Mesothelial cell of epicardium (in vitro differentiated cells): ENCODE measurements around the gene BCL11B. TPM values are rescaled to one million over a fixed set of nuclear protein-coding genes. Genes with fewer than 3 reads are reported as not detected.
A peak's percentile ranks its signal among the peaks of the same experiment; 100 is the strongest.

Source experiments
- DNase-seq, 2 experiments: peaks; one replicate each; pipeline ENCODE4 v3.0.0; 2021; ENCODE audit warnings: low spot score in 2 of 2; ENCODE audit not compliant: unreplicated experiment in 2 of 2
- H3K27ac Mint-ChIP-seq: 2 replicates; pipeline ENCODE4 v1.8.0; 2021; ENCODE audit warnings: mixed read lengths
- H3K27me3 Mint-ChIP-seq: 2 replicates; pipeline ENCODE4 v1.8.0; 2021; ENCODE audit warnings: low read depth, mixed read lengths
- H3K36me3 Mint-ChIP-seq: 2 replicates; pipeline ENCODE4 v1.8.0; 2021; ENCODE audit warnings: mixed read lengths
- H3K4me1 Mint-ChIP-seq: 2 replicates; pipeline ENCODE4 v1.8.0; 2021; ENCODE audit warnings: mixed read lengths
- H3K4me3 Mint-ChIP-seq: 2 replicates; pipeline ENCODE4 v1.8.0; 2021; ENCODE audit warnings: mild to moderate bottlenecking, moderate library complexity, mixed read lengths
- H3K9me3 Mint-ChIP-seq: 2 replicates; pipeline ENCODE4 v1.8.0; 2021; ENCODE audit warnings: mixed read lengths
- total RNA-seq: library from RNA; stranded (reverse); gene quantifications from 3 replicates; pipeline ENCODE4 v1.2.1, GENCODE V29; 2021
- TF ChIP-seq, protein P1 (sequence below): fragments of 200-600 bp; sonication (generic); IDR thresholded peaks from one replicate; pipeline ENCODE4 v1.5.0; 2021; ENCODE audit warnings: antibody characterized with exemption; ENCODE audit not compliant: unreplicated experiment

BCL11B gene
- total RNA-seq, 1 donor from 2014 or later = 11.8 TPM

GRCh38 chr14:99185436-99186068 lies 86.4 kb downstream of the BCL11B start:
- TF ChIP-seq, protein P1, sequence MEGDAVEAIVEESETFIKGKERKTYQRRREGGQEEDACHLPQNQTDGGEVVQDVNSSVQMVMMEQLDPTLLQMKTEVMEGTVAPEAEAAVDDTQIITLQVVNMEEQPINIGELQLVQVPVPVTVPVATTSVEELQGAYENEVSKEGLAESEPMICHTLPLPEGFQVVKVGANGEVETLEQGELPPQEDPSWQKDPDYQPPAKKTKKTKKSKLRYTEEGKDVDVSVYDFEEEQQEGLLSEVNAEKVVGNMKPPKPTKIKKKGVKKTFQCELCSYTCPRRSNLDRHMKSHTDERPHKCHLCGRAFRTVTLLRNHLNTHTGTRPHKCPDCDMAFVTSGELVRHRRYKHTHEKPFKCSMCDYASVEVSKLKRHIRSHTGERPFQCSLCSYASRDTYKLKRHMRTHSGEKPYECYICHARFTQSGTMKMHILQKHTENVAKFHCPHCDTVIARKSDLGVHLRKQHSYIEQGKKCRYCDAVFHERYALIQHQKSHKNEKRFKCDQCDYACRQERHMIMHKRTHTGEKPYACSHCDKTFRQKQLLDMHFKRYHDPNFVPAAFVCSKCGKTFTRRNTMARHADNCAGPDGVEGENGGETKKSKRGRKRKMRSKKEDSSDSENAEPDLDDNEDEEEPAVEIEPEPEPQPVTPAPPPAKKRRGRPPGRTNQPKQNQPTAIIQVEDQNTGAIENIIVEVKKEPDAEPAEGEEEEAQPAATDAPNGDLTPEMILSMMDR = no peak
- H3K27ac Mint-ChIP-seq = no peak overlapping the region
- H3K27me3 Mint-ChIP-seq = no peaks in the 10 kb centered on the region
- no peaks in the 10 kb centered on the region for H3K9me3 Mint-ChIP-seq
- H3K4me3 Mint-ChIP-seq = no peak overlapping the region
- DNase-seq = no peak
- peaks cover 26% of the 10 kb centered on the region for H3K4me1 Mint-ChIP-seq
- peaks cover 2% of the 10 kb centered on the region for H3K36me3 Mint-ChIP-seq

GRCh38 chr14:99183716-99184115 lies 88.3 kb downstream of the BCL11B start:
- no peak overlapping the region for H3K4me3 Mint-ChIP-seq
- H3K27ac Mint-ChIP-seq = no peak overlapping the region
- no peaks in the 10 kb centered on the region for H3K27me3 Mint-ChIP-seq
- peaks cover 29% of the 10 kb centered on the region for H3K4me1 Mint-ChIP-seq
- peaks cover 2% of the 10 kb centered on the region for H3K36me3 Mint-ChIP-seq
- DNase-seq = no peak
- TF ChIP-seq, protein P1 = no peak
- no peaks in the 10 kb centered on the region for H3K9me3 Mint-ChIP-seq

DNA sequence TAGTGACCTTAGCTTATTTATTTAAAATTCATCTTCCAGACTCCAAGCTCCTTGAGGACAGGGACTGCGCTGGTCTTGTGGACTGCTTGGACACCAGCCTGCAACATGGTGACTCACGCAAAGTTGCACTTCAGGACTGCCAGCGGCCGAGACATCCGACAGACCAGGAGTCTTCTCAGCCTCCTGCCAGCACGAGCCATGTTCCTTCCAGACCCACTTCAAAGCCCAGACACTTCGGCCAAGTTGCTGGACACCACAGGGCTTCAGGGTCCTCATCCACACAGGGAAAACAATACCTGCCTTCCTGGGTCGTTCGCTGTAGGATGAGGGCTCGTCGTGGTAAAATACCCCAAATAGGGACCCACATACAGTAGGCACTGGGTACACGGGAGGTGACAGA lies 88.7 kb downstream of the BCL11B start:
- no peak overlapping the region for H3K27ac Mint-ChIP-seq

GRCh38 chr14:99182548-99183250 lies 89.3 kb downstream of the BCL11B start:
- Mint-ChIP-seq H3K27me3 (no peaks in the 10 kb centered on the region), H3K9me3 (no peaks in the 10 kb centered on the region), H3K4me3 (no peak overlapping the region), H3K27ac (no peak overlapping the region), H3K4me1 (peaks cover 33% of the 10 kb centered on the region), H3K36me3 (peaks cover 2% of the 10 kb centered on the region)
- DNase-seq = no peak
- TF ChIP-seq, protein P1 = no peak

More for the DNA sequence above, 88.7 kb downstream of the BCL11B start:
- TF ChIP-seq, protein P1 = no peak
- no peak overlapping the region for H3K4me3 Mint-ChIP-seq
- no peaks in the 10 kb centered on the region for H3K27me3 Mint-ChIP-seq
- DNase-seq = no peak
- H3K9me3 Mint-ChIP-seq = no peaks in the 10 kb centered on the region
- H3K4me1 Mint-ChIP-seq = peaks cover 33% of the 10 kb centered on the region
- H3K36me3 Mint-ChIP-seq = peaks cover 2% of the 10 kb centered on the region

DNA sequence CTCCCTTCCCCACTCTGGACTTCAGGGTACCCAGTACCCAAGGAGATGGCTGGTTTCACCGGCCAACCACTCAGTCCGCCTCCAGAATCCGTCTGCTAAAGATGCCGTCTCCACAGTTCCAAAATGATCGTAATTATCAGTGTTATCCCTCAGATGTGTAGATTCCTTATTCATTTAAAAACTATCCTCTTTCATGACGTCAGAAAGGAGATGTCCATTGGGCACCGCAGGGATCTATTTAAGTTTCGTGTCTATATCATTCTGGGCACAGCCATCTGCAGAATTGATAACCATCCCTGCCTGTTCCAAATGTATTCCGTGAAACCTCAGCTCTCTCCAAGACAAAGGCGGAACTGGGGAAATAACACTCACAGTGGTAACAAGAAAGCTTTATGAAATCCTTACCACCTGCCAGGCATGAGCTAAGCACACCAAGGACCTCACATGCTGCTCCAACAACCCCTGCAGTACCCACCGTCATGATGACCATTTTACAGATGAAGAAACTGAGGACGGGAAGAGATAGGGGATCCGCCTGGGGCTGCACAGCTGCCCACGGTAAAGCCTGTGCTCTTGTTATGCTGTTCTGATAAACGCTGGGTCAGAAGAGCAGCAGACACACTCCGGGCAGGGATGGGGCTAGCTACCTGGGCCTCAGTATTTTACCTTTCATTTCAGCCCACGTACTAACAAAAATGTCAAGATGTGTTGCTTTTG lies 90.0 kb downstream of the BCL11B start:
- Mint-ChIP-seq H3K4me3 (no peak overlapping the region), H3K4me1 (peaks cover 33% of the 10 kb centered on the region), H3K9me3 (no peaks in the 10 kb centered on the region), H3K36me3 (peaks cover 2% of the 10 kb centered on the region), H3K27ac (peak overlapping the region; percentile 43), H3K27me3 (no peaks in the 10 kb centered on the region)
- TF ChIP-seq, protein P1 = no peak
- no peak for DNase-seq
